GM13976 (cell line): ENCODE results near the gene PPP1R1B.
"Not testable (repeated sequence)": the region's sequence is repeated elsewhere in the genome, so short reads cannot be mapped to it uniquely, and the experiment has no call there.

Source experiments
- DNase-seq: peaks from one replicate; pipeline ENCODE4 v3.0.0; 2012; ENCODE audit warnings: low spot score
- CTCF ChIP-seq: IDR thresholded peaks from 2 replicates; pipeline ENCODE4 v1.5.1; 2012; ENCODE audit warnings: borderline replicate concordance, mild to moderate bottlenecking; ENCODE audit not compliant: insufficient read depth; ENCODE audit errors: extremely low read depth, missing control alignments, control extremely low read depth
- in situ Hi-C: fragments of 300-500 bp; cut with MboI; formaldehyde crosslinking; loops from one replicate; pipeline ENCODE4 v1.12.0; 2022; ENCODE audit warnings: low sequenced_read_pairs, mixed read lengths, inconsistent platforms; ENCODE audit not compliant: unreplicated experiment

PPP1R1B gene

GRCh38 chr17:39582658-39583057, 44.1 kb upstream of the PPP1R1B start:
- no peak for DNase-seq
- in situ Hi-C loops: no loop called here
- no peak for TF ChIP-seq CTCF

GRCh38 chr17:39590180-39590579, 36.6 kb upstream of the PPP1R1B start:
- DNase-seq, in situ Hi-C loops: not testable (repeated sequence)

- in situ Hi-C loops: no loop called here
- DNase-seq: peak; percentile 68
- TF ChIP-seq CTCF: no peak
These were observed 34.5 kb upstream of the PPP1R1B start for GRCh38 chr17:39591958-39592954.

- no peak for DNase-seq
- in situ Hi-C loops: no loop called here
- TF ChIP-seq CTCF: no peak
These were observed 33.4 kb upstream of the PPP1R1B start for GRCh38 chr17:39593371-39593770.

GRCh38 chr17:39595294-39595693, 31.5 kb upstream of the PPP1R1B start:
- in situ Hi-C loops: no loop called here
- no peak for TF ChIP-seq CTCF
- no peak for DNase-seq

GRCh38 chr17:39595928-39596510, 30.7 kb upstream of the PPP1R1B start:
- in situ Hi-C loops: no loop called here
- TF ChIP-seq CTCF: no peak
- DNase-seq: no peak

GRCh38 chr17:39596543-39597267, 30.0 kb upstream of the PPP1R1B start:
- in situ Hi-C loops: no loop called here
- no peak for TF ChIP-seq CTCF
- DNase-seq: no peak
